HepG2 (cell line): Measurements from ENCODE around the gene ABTB2. TPM values are rescaled to one million over a fixed set of nuclear protein-coding genes. Genes with fewer than 3 reads are reported as not detected.
A peak's percentile ranks its signal among the peaks of the same experiment; 100 is the strongest.

Experiments used
- BCL6 ChIP-seq: IDR thresholded peaks from 2 replicates; pipeline ENCODE4 v1.6.1; 2016; ENCODE audit warnings: missing genetic modification reagents, missing compliant biosample characterization
- GLI4 ChIP-seq: sonication (generic); formaldehyde crosslinking; IDR thresholded peaks from 2 replicates; pipeline ENCODE4 v1.5.1; 2020; ENCODE audit warnings: missing genetic modification reagents, mild to moderate bottlenecking, moderate library complexity, borderline replicate concordance
- GTF3A ChIP-seq: sonication (generic); formaldehyde crosslinking; conservative IDR thresholded peaks from 2 replicates; pipeline ENCODE4 v1.4.0; 2020; ENCODE audit warnings: mild to moderate bottlenecking, missing genetic modification reagents
- HMGXB4 ChIP-seq, 2 experiments: sonication (generic) in 1 of 2; formaldehyde crosslinking in 1 of 2; IDR thresholded peaks; 2 replicates each; pipeline versions ENCODE4 v1.4.0 to v1.6.1; 2018 to 2020; ENCODE audit warnings: missing genetic modification reagents in 2 of 2, borderline replicate concordance in 1 of 2, low read depth in 1 of 2, mild to moderate bottlenecking in 1 of 2, missing biosample characterization in 1 of 2
- PHF5A ChIP-seq: IDR thresholded peaks from one replicate; pipeline ENCODE4 v1.6.1; 2018; ENCODE audit warnings: low read depth, missing genetic modification reagents; ENCODE audit not compliant: unreplicated experiment
- PITX1 ChIP-seq: sonication (generic); formaldehyde crosslinking; IDR thresholded peaks from 2 replicates; pipeline ENCODE4 v1.5.1; 2020; ENCODE audit warnings: mild to moderate bottlenecking, missing genetic modification reagents
- RFXAP ChIP-seq: sonication (generic); formaldehyde crosslinking; IDR thresholded peaks from 2 replicates; pipeline ENCODE4 v1.4.0; 2020; ENCODE audit warnings: missing genetic modification reagents, borderline replicate concordance
- SMAD3 ChIP-seq: sonication (generic); formaldehyde crosslinking; IDR thresholded peaks from 2 replicates; pipeline ENCODE4 v1.4.0; 2020; ENCODE audit warnings: missing genetic modification reagents
- SNAPC2 ChIP-seq: sonication (generic); formaldehyde crosslinking; IDR thresholded peaks from 2 replicates; pipeline ENCODE4 v1.8.1; 2022; ENCODE audit warnings: mild to moderate bottlenecking, missing genetic modification reagents
- XRCC5 ChIP-seq: fragments of 200-400 bp; formaldehyde crosslinking; optimal IDR thresholded peaks from 2 replicates; pipeline ENCODE3; 2017; ENCODE audit warnings: mild to moderate bottlenecking, low read length
- ZNF160 ChIP-seq: sonication (generic); formaldehyde crosslinking; IDR thresholded peaks from 2 replicates; pipeline ENCODE4 v1.8.0; 2022; ENCODE audit warnings: mild to moderate bottlenecking, inconsistent platforms, missing genetic modification reagents
- ZNF232 ChIP-seq: sonication (generic); formaldehyde crosslinking; IDR thresholded peaks from 2 replicates; pipeline ENCODE4 v1.4.0; 2020; ENCODE audit warnings: missing genetic modification reagents, borderline replicate concordance
- ZNF30 ChIP-seq: sonication (generic); formaldehyde crosslinking; IDR thresholded peaks from 2 replicates; pipeline ENCODE4 v1.5.0; 2020; ENCODE audit warnings: mild to moderate bottlenecking, missing genetic modification reagents
- ZNF484 ChIP-seq: sonication (generic); formaldehyde crosslinking; IDR thresholded peaks from 2 replicates; pipeline ENCODE4 v1.5.1; 2020; ENCODE audit warnings: mild to moderate bottlenecking, low read depth, missing genetic modification reagents, borderline replicate concordance
- ZNF501 ChIP-seq: sonication (generic); formaldehyde crosslinking; IDR thresholded peaks from 2 replicates; pipeline ENCODE4 v1.5.1; 2020; ENCODE audit warnings: mild to moderate bottlenecking, moderate library complexity, missing genetic modification reagents
- ZNF503 ChIP-seq: sonication (generic); formaldehyde crosslinking; IDR thresholded peaks from 2 replicates; pipeline ENCODE4 v1.4.0; 2020; ENCODE audit warnings: missing genetic modification reagents
- ZNF687 ChIP-seq: sonication (generic); formaldehyde crosslinking; IDR thresholded peaks from 2 replicates; pipeline ENCODE4 v1.5.1; 2020; ENCODE audit warnings: mild to moderate bottlenecking, missing genetic modification reagents, moderate library complexity
- ZNF710 ChIP-seq: sonication (generic); formaldehyde crosslinking; IDR thresholded peaks from 2 replicates; pipeline ENCODE4 v1.5.0; 2020; ENCODE audit warnings: mild to moderate bottlenecking, missing genetic modification reagents, borderline replicate concordance
- ZSCAN9 ChIP-seq: IDR thresholded peaks from 2 replicates; pipeline ENCODE4 v1.6.1; 2016; ENCODE audit warnings: borderline replicate concordance
- polyA plus RNA-seq, 8 experiments: library from polyadenylated mRNA; depleted of rRNA in 3 of 8; stranded (reverse) in 7 of 8; unstranded in 1 of 8; fragments of >200 nt; fragmentation: Illumina TruSeq in 4 of 8; extraction: Trizol in 4 of 8; gene quantifications; 2 replicates each; pipeline versions ENCODE4 v1.2.1 to v1.2.3, GENCODE V29; 2011 to 2016; ENCODE audit warnings: low read depth in 4 of 8, missing spikeins in 1 of 8, mixed read lengths in 1 of 8; ENCODE audit not compliant: insufficient read depth in 1 of 8
- total RNA-seq, 5 experiments: library from RNA; depleted of rRNA; stranded (reverse); fragments of >200 nt; fragmentation: Illumina TruSeq; extraction: Trizol; gene quantifications; 2 replicates each; pipeline ENCODE4 v1.2.3, GENCODE V29; 2016; ENCODE audit warnings: low read depth in 1 of 5

The ABTB2 gene
- total and polyA plus RNA-seq, 2 of the 13 experiments (the other 11 are each of a cell fraction or from before 2014, with no cell fraction given), result 5.1 to 15.4 TPM

- TF ChIP-seq PHF5A (CRISPR knock-in tag) (peak; percentile 56), GLI4 (CRISPR knock-in tag) (no peak), ZNF30 (CRISPR knock-in tag) (no peak), ZNF160 (CRISPR knock-in tag) (no peak), GTF3A (CRISPR knock-in tag) (no peak), PITX1 (CRISPR knock-in tag) (peak; percentile 57; the same call in 1 of the 2 replicates), HMGXB4 (CRISPR knock-in tag; IDR thresholded peaks at IDR 0.05; ENCODE audit: borderline replicate concordance in 1 of 2, low read depth in 1 of 2) (peak; percentile 42 to 81; a peak in 2 of 4 replicates), ZNF232 (CRISPR knock-in tag) (0 out of 2 replicates have a peak, but pooled peaks have one; percentile 39), SMAD3 (peak; percentile 94), ZNF687 (CRISPR knock-in tag) (peak; percentile 90), XRCC5 (peak; percentile 42), ZNF710 (CRISPR knock-in tag) (peak; percentile 45; the same call in 1 of the 2 replicates), ZNF501 (CRISPR knock-in tag) (peak; percentile 48; the same call in 1 of the 2 replicates), ZNF484 (CRISPR knock-in tag) (no peak), ZSCAN9 (CRISPR knock-in tag) (peak; percentile 30; the same call in 1 of the 2 replicates), RFXAP (CRISPR knock-in tag) (peak; percentile 74; the same call in 1 of the 2 replicates), ZNF503 (CRISPR knock-in tag) (no peak), SNAPC2 (CRISPR knock-in tag) (peak; percentile 39; the same call in 1 of the 2 replicates), BCL6 (CRISPR knock-in tag) (peak; percentile 50)
These were observed 183.3 kb downstream of the ABTB2 start (continued) for GRCh38 chr11:34174412-34175041.
